Endothelial cell of umbilical vein (primary cell): ENCODE measurements around the gene EPS8L2. TPM values are rescaled to one million over a fixed set of nuclear protein-coding genes. Genes with fewer than 3 reads are reported as not detected.

Experiments
- BruUV-seq: library from RNA; stranded (reverse); fragments of 400-500 nt; replicated peaks from 2 replicates; lab custom pipeline; 2021; lab: Mats Ljungman, UMichigan
- CTCF ChIA-PET: fragments of 300-600, 350-600 bp; sonication (Branson Sonifier 250); formaldehyde crosslinking; loops from one replicate; lab custom pipeline; 2021; ENCODE audit warnings: antibody characterized with exemption, inconsistent platforms; lab: Charles Lee
- POLR2A ChIA-PET: fragments of 300-600, 350-600 bp; sonication (Branson Sonifier 250); formaldehyde crosslinking; loops from one replicate; lab custom pipeline; 2021; ENCODE audit warnings: antibody characterized with exemption, inconsistent platforms; lab: Charles Lee
- DNase-seq: peaks from one replicate; pipeline ENCODE4 v3.0.0-alpha.2; 2011; ENCODE audit warnings: low read depth, low spot score
- FAIRE-seq: peaks from 2 replicates; lab custom pipeline; 2011; peaks lifted over from hg19 to GRCh38; lab: Jason Lieb, UNC
- H2AFZ ChIP-seq: 2 replicates; pipeline ENCODE4 v1.6.0; 2012; ENCODE audit warnings: low read depth, low read length, control low read depth, inconsistent platforms
- H3K27ac ChIP-seq: 2 replicates; pipeline ENCODE4 v1.5.1; 2011; ENCODE audit warnings: low read depth, mild to moderate bottlenecking, control low read depth, low read length, moderate library complexity; ENCODE audit not compliant: insufficient read depth
- H3K27me3 ChIP-seq, 2 experiments: 2 replicates each; pipeline versions ENCODE4 v1.6.0 to v1.6.1; 2011; ENCODE audit warnings: low read length in 2 of 2, mixed read lengths in 1 of 2; ENCODE audit not compliant: control insufficient read depth in 2 of 2, insufficient read depth in 2 of 2
- H3K36me3 ChIP-seq, 2 experiments: 2 replicates in 1 of 2; 3 replicates in 1 of 2; pipeline ENCODE4 v1.5.1; 2011; ENCODE audit warnings: low read length in 2 of 2, mild to moderate bottlenecking in 1 of 2, moderate library complexity in 1 of 2; ENCODE audit not compliant: control insufficient read depth in 2 of 2, insufficient read depth in 2 of 2; ENCODE audit errors: extremely low read depth in 1 of 2
- H3K4me1 ChIP-seq: 3 replicates; pipeline ENCODE4 v1.5.1; 2011; ENCODE audit warnings: mild to moderate bottlenecking, low read length; ENCODE audit not compliant: control insufficient read depth, insufficient read depth; ENCODE audit errors: extremely low read depth
- H3K4me2 ChIP-seq: 2 replicates; pipeline ENCODE4 v1.6.1; 2011; ENCODE audit warnings: low read length, control low read depth, mixed read lengths; ENCODE audit not compliant: insufficient read depth
- H3K4me3 ChIP-seq, 3 experiments: fragments of 200-600 bp in 1 of 3; sonication (generic), shearing (Covaris generic) in 1 of 3; replicated peaks in 1 of 3; 2 replicates each; pipeline ENCODE4 v1.5.1; 2011 to 2016; ENCODE audit warnings: control low read depth in 3 of 3, low read length in 3 of 3, mild to moderate bottlenecking in 2 of 3, inconsistent platforms in 1 of 3, low read depth in 1 of 3, moderate library complexity in 1 of 3; ENCODE audit not compliant: insufficient read depth in 1 of 3
- H3K79me2 ChIP-seq: 2 replicates; pipeline ENCODE4 v1.6.0; 2012; ENCODE audit warnings: low read length, inconsistent platforms; ENCODE audit not compliant: control insufficient read depth, insufficient read depth
- H3K9ac ChIP-seq: replicated peaks from 2 replicates; pipeline ENCODE3; 2011; ENCODE audit warnings: low read length, control low read depth; ENCODE audit not compliant: insufficient read depth; ENCODE audit errors: extremely low read depth
- H3K9me1 ChIP-seq: replicated peaks from 3 replicates; pipeline ENCODE4 v1.6.0; 2011; ENCODE audit warnings: mild to moderate bottlenecking, low read length; ENCODE audit not compliant: control insufficient read depth, insufficient read depth; ENCODE audit errors: extremely low read depth
- H3K9me3 ChIP-seq: replicated peaks from 2 replicates; pipeline ENCODE4 v1.5.1; 2012; ENCODE audit warnings: low read length, inconsistent platforms; ENCODE audit not compliant: control insufficient read depth, insufficient read depth
- H4K20me1 ChIP-seq: replicated peaks from 2 replicates; pipeline ENCODE3; 2011; ENCODE audit warnings: mild to moderate bottlenecking, low read length; ENCODE audit not compliant: control insufficient read depth, insufficient read depth; ENCODE audit errors: extremely low read depth
- CTCF ChIP-seq, 2 donors: IDR thresholded peaks; 1 replicate in 1 of 2; 2 replicates in 1 of 2; pipeline ENCODE4 v1.5.1; 2011; ENCODE audit warnings: low read length in 2 of 2, mild to moderate bottlenecking in 2 of 2, moderate library complexity in 2 of 2, control low read depth in 1 of 2, inconsistent platforms in 1 of 2, low read depth in 1 of 2; ENCODE audit not compliant: insufficient read depth in 1 of 2; ENCODE audit errors: extremely low read depth in 1 of 2
- EZH2 ChIP-seq: IDR thresholded peaks from 2 replicates; pipeline ENCODE4 v1.6.1; 2012; ENCODE audit warnings: borderline replicate concordance, low read depth, mild to moderate bottlenecking, moderate library complexity, low read length, inconsistent platforms; ENCODE audit not compliant: severe bottlenecking
- FOS ChIP-seq: IDR thresholded peaks from 2 replicates; pipeline ENCODE4 v1.6.1; 2011; ENCODE audit warnings: mild to moderate bottlenecking, low read length, moderate library complexity, borderline replicate concordance; ENCODE audit not compliant: insufficient read depth
- GATA2 ChIP-seq: IDR thresholded peaks from 2 replicates; pipeline ENCODE4 v1.7.0; 2011; ENCODE audit warnings: low read depth, mild to moderate bottlenecking, moderate library complexity, mixed read lengths, low read length; ENCODE audit not compliant: insufficient read length, insufficient read depth
- JUN ChIP-seq: IDR thresholded peaks from 2 replicates; pipeline ENCODE4 v1.6.1; 2011; ENCODE audit warnings: borderline replicate concordance, low read depth; ENCODE audit not compliant: insufficient read length, insufficient read depth
- MAX ChIP-seq: IDR thresholded peaks from 2 replicates; pipeline ENCODE4 v1.6.1; 2011; ENCODE audit not compliant: insufficient read depth, insufficient read length
- MYC ChIP-seq: IDR thresholded peaks from one replicate; pipeline ENCODE4 v1.6.1; 2011; ENCODE audit warnings: mild to moderate bottlenecking, low read depth, low read length
- POLR2A ChIP-seq: IDR thresholded peaks from 2 replicates; pipeline ENCODE4 v1.6.1; 2012; ENCODE audit warnings: low read depth, mild to moderate bottlenecking, control low read depth, low read length
- POLR2AphosphoS5 ChIP-seq: IDR thresholded peaks from 2 replicates; pipeline ENCODE4 v1.6.1; 2012; ENCODE audit warnings: low read depth, mild to moderate bottlenecking, control low read depth, low read length, moderate library complexity; ENCODE audit not compliant: insufficient read depth
- dilution Hi-C: fragments of 300-500 bp; cut with MboI; formaldehyde crosslinking; loops from one replicate; pipeline ENCODE4 v1.15.0; 2019; ENCODE audit warnings: low sequenced_read_pairs; ENCODE audit not compliant: extremely low pct_ligation_motif_present
- intact Hi-C: fragments of 100-400 bp; cut with micrococcal nuclease; formaldehyde crosslinking; loops from one replicate; pipeline ENCODE4 v1.10.0; 2022
- polyA plus RNA-seq, 4 experiments: library from polyadenylated mRNA; depleted of rRNA in 3 of 4; stranded (reverse) in 3 of 4; unstranded in 1 of 4; fragments of >200 nt; gene quantifications; 2 replicates each; pipeline versions ENCODE4 v1.2.1 to v1.2.3, GENCODE V29; 2011 to 2012; ENCODE audit warnings: missing spikeins in 1 of 4
- total RNA-seq: library from RNA; stranded (reverse); gene quantifications from 2 replicates; pipeline ENCODE4 v1.2.3, GENCODE V29; 2021

EPS8L2 gene
- total and polyA plus RNA-seq, 2 donors (not counting 3 experiments of a cell fraction or from before 2014, with no cell fraction given) = 5.2 to 12.5 TPM

- H3K79me2 ChIP-seq = no peaks in the 10 kb centered on the region
- no peaks in the 10 kb centered on the region for H3K36me3 ChIP-seq
- peaks cover 5% of the 10 kb centered on the region for H3K4me1 ChIP-seq
- ChIA-PET POLR2A (interaction anchor here (0.6 kb wide), 1 partner anchor 23 kb away, joined by 3 read pairs; no protein-coding TSS in a partner anchor), CTCF (interaction anchor here (1.1 to 1.7 kb wide), 4 partner anchors 13 to 20 kb away, joined by 4 to 5 read pairs (median 4); no protein-coding TSS in a partner anchor)
- dilution Hi-C loops = no loop called here
- no peaks in the 10 kb centered on the region for H3K27me3 ChIP-seq
- no peak for FAIRE-seq
- no peak for DNase-seq
- no peaks in the 10 kb centered on the region for H3K9me3 ChIP-seq
- H4K20me1 ChIP-seq = no peaks in the 10 kb centered on the region
- intact Hi-C loops = no loop called here
- TF ChIP-seq MAX (no peak), POLR2AphosphoS5 (no peak), CTCF (IDR thresholded peaks at IDR 0.05; ENCODE audit: extremely low read depth in 1 of 2, insufficient read depth in 1 of 2, low read depth in 1 of 2, low read length in 2 of 2) (no peak), EZH2 (no peak), POLR2A (no peak), JUN (no peak), FOS (no peak), MYC (no peak), GATA2 (no peak)
- H2AFZ ChIP-seq = no peak overlapping the region
- no peak overlapping the region for H3K27ac ChIP-seq
- no peak overlapping the region for H3K4me2 ChIP-seq
- no peak overlapping the region for H3K4me3 ChIP-seq
- H3K9ac ChIP-seq = no peak overlapping the region
- no peaks in the 10 kb centered on the region for H3K9me1 ChIP-seq
- TSS peak; percentile 18 for BruUV-seq
Measured at GRCh38 chr11:706957-707816, 1.2 kb downstream of the EPS8L2 start.
